Gastrocnemius medialis (tissue), 4 donors: Measurements from ENCODE around the gene CFAP53. TPM values are rescaled to one million over a fixed set of nuclear protein-coding genes. Genes with fewer than 3 reads are reported as not detected.

Experiments
- ATAC-seq, 2 donors: fragments of 150-250 bp; one replicate each; pipeline ENCODE4 v1.9.1; 2016
- DNase-seq, 2 donors: peaks; one replicate each; pipeline ENCODE4 v3.0.0-alpha.2; 2019
- H3K27ac ChIP-seq, 4 donors: fragments of 200-600 bp; sonication (generic); 1 replicate in 1 of 4; 2 replicates in 3 of 4; pipeline ENCODE4 v1.5.1; 2016 to 2018; ENCODE audit warnings: mild to moderate bottlenecking in 2 of 4, moderate library complexity in 1 of 4
- H3K27me3 ChIP-seq, 3 donors: fragments of 200-600 bp; sonication (generic) in 2 of 3; 1 replicate in 1 of 3; 2 replicates in 2 of 3; pipeline versions ENCODE4 v1.5.1 to v1.6.0; 2016 to 2019; ENCODE audit warnings: mild to moderate bottlenecking in 1 of 3, moderate library complexity in 1 of 3
- H3K36me3 ChIP-seq, 2 donors: fragments of 200-600 bp; sonication (generic) in 1 of 2; one replicate each; pipeline ENCODE4 v1.5.1; 2017 to 2018
- H3K4me1 ChIP-seq, 2 donors: fragments of 200-600 bp; sonication (generic) in 1 of 2; one replicate each; pipeline ENCODE4 v1.5.1; 2016 to 2017; ENCODE audit warnings: mild to moderate bottlenecking in 2 of 2
- H3K4me3 ChIP-seq, 4 donors: fragments of 200-600 bp; sonication (generic) in 3 of 4; 1 replicate in 1 of 4; 2 replicates in 3 of 4; pipeline ENCODE4 v1.5.1; 2016 to 2019; ENCODE audit warnings: mild to moderate bottlenecking in 2 of 4
- H3K9me3 ChIP-seq, 3 donors: fragments of 200-600 bp; sonication (generic) in 2 of 3; 1 replicate in 1 of 3; 2 replicates in 2 of 3; pipeline ENCODE4 v1.5.1; 2016 to 2019
- POLR2A ChIP-seq, 2 donors: fragments of 450-650 bp; IDR thresholded peaks; one replicate each; pipeline ENCODE4 v1.6.1; 2017; ENCODE audit warnings: antibody characterized with exemption in 2 of 2, mild to moderate bottlenecking in 2 of 2, moderate library complexity in 2 of 2
- in situ Hi-C, 4 donors: fragments of 200-750 bp; cut with MboI; loops; one replicate each; pipeline versions ENCODE4 v1.15.0 to v1.8.0; 2017; ENCODE audit warnings: low sequenced_read_pairs in 4 of 4
- intact Hi-C: fragments of 100-400 bp; cut with DNase I; formaldehyde crosslinking; loops from one replicate; pipeline ENCODE4 v1.15.1; 2023; ENCODE audit warnings: low total_unique reads
- total RNA-seq, 4 donors: library from RNA; depleted of rRNA; stranded (reverse); fragments of >200 nt; gene quantifications; one replicate each; pipeline versions ENCODE4 v1.1.0 to v1.2.3, GENCODE V29; 2016
- TF ChIP-seq, protein P1 (sequence below), 5 experiments: fragments of 450-650 bp in 3 of 5; fragments of 200-600 bp in 2 of 5; sonication (generic) in 2 of 5; IDR thresholded peaks in 4 of 5; conservative IDR thresholded peaks in 1 of 5; 1 replicate in 4 of 5; 2 replicates in 1 of 5; pipeline ENCODE4 v1.5.1; 2016 to 2019; ENCODE audit warnings: antibody characterized with exemption in 5 of 5, mild to moderate bottlenecking in 3 of 5, moderate library complexity in 3 of 5

Gene CFAP53
- 1 to 10 TPM in 3 of 4 donors, not detected in 1; 1.3 to 1.4 (median 1.4) TPM for total RNA-seq

GRCh38 chr18:50266248-50266704 is at the start of gene CFAP53:
TSS of gene CFAP53 (minus strand) at chr18:50266495. CDS start at chr18:50266404, 91 bp downstream.
- ATAC-seq, result peak; percentile 83 to 92
- DNase-seq, result peak; percentile 74 to 78
- intact Hi-C loops, result loop anchor here (1.0 to 5.0 kb wide), 2 partner anchors 42 to 91 kb away; no protein-coding TSS in a partner anchor
- peak within 1 kb of the TSS; percentile 45 to 73 (median 71) for H3K4me3 ChIP-seq
- H3K27ac ChIP-seq, result peak within 1 kb of the TSS in 1 of 4 donors; percentile 6
- TF ChIP-seq, protein P1, sequence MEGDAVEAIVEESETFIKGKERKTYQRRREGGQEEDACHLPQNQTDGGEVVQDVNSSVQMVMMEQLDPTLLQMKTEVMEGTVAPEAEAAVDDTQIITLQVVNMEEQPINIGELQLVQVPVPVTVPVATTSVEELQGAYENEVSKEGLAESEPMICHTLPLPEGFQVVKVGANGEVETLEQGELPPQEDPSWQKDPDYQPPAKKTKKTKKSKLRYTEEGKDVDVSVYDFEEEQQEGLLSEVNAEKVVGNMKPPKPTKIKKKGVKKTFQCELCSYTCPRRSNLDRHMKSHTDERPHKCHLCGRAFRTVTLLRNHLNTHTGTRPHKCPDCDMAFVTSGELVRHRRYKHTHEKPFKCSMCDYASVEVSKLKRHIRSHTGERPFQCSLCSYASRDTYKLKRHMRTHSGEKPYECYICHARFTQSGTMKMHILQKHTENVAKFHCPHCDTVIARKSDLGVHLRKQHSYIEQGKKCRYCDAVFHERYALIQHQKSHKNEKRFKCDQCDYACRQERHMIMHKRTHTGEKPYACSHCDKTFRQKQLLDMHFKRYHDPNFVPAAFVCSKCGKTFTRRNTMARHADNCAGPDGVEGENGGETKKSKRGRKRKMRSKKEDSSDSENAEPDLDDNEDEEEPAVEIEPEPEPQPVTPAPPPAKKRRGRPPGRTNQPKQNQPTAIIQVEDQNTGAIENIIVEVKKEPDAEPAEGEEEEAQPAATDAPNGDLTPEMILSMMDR (IDR thresholded peaks at IDR 0.05 in 4 of 5, conservative IDR thresholded peaks at IDR 0.05 in 1 of 5), result no peak
- no peak for TF ChIP-seq POLR2A (IDR thresholded peaks at IDR 0.05)
- peaks cover 0 to 14% of the 10 kb centered on the region in 2 donors for H3K36me3 ChIP-seq
- H3K27me3 ChIP-seq, result no peaks in the 10 kb centered on the region
- in situ Hi-C loops, result loop anchor here in 3 of 4 donors (10.0 to 25.0 kb wide), 3 partner anchors 89 to 754 kb away; partner anchors contain the start of gene SKA1 (in 1 of the 3)
- no peaks in the 10 kb centered on the region for H3K9me3 ChIP-seq
- peaks cover 5 to 9% of the 10 kb centered on the region in 2 donors for H3K4me1 ChIP-seq

GRCh38 chr18:50315100-50315871 is 49.0 kb upstream of the CFAP53 start:
- ATAC-seq (no peak), DNase-seq (no peak)
- Histone ChIP-seq H3K4me3 (no peak overlapping the region), H3K27me3 (no peaks in the 10 kb centered on the region), H3K27ac (no peak overlapping the region), H3K4me1 (no peaks in the 10 kb centered on the region), H3K36me3 (no peaks in the 10 kb centered on the region), H3K9me3 (no peaks in the 10 kb centered on the region)
- TF ChIP-seq POLR2A (IDR thresholded peaks at IDR 0.05), result no peak
- TF ChIP-seq, protein P1 (IDR thresholded peaks at IDR 0.05 in 4 of 5, conservative IDR thresholded peaks at IDR 0.05 in 1 of 5), result no peak
- intact Hi-C loops (no loop called here), in situ Hi-C loops (no loop called here)

- no peaks in the 10 kb centered on the region for H3K36me3 ChIP-seq
- no peak for ATAC-seq
- no peaks in the 10 kb centered on the region for H3K9me3 ChIP-seq
- H3K27me3 ChIP-seq, result no peaks in the 10 kb centered on the region
- in situ Hi-C loops, result no loop called here
- intact Hi-C loops, result no loop called here
- H3K27ac ChIP-seq, result no peak overlapping the region
- H3K4me1 ChIP-seq, result no peaks in the 10 kb centered on the region
- no peak overlapping the region for H3K4me3 ChIP-seq
- TF ChIP-seq, protein P1 (IDR thresholded peaks at IDR 0.05 in 4 of 5, conservative IDR thresholded peaks at IDR 0.05 in 1 of 5), result no peak
- no peak for TF ChIP-seq POLR2A (IDR thresholded peaks at IDR 0.05)
- DNase-seq, result no peak
These were observed 47.7 kb upstream of the CFAP53 start for GRCh38 chr18:50313873-50314460.

GRCh38 chr18:50313031-50313607 is 46.8 kb upstream of the CFAP53 start:
- ATAC-seq, result no peak
- H3K36me3 ChIP-seq, result no peaks in the 10 kb centered on the region
- DNase-seq, result no peak
- no peaks in the 10 kb centered on the region for H3K9me3 ChIP-seq
- no peaks in the 10 kb centered on the region for H3K27me3 ChIP-seq
- TF ChIP-seq, protein P1 (IDR thresholded peaks at IDR 0.05 in 4 of 5, conservative IDR thresholded peaks at IDR 0.05 in 1 of 5), result no peak
- TF ChIP-seq POLR2A (IDR thresholded peaks at IDR 0.05), result no peak
- in situ Hi-C loops, result no loop called here
- no peak overlapping the region for H3K4me3 ChIP-seq
- peaks cover 0 to 4% of the 10 kb centered on the region in 2 donors for H3K4me1 ChIP-seq
- intact Hi-C loops, result no loop called here
- no peak overlapping the region for H3K27ac ChIP-seq
